ENCODE data around the gene ASRGL1. TPM values are rescaled to one million over a fixed set of nuclear protein-coding genes. Genes with fewer than 3 reads are reported as not detected.
"Not testable (repeated sequence)": the region's sequence is repeated elsewhere in the genome, so short reads cannot be mapped to it uniquely, and the experiment has no call there.

The ASRGL1 gene
- total RNA-seq, 1 donor from 2014 or later = 3.2 TPM

DNA sequence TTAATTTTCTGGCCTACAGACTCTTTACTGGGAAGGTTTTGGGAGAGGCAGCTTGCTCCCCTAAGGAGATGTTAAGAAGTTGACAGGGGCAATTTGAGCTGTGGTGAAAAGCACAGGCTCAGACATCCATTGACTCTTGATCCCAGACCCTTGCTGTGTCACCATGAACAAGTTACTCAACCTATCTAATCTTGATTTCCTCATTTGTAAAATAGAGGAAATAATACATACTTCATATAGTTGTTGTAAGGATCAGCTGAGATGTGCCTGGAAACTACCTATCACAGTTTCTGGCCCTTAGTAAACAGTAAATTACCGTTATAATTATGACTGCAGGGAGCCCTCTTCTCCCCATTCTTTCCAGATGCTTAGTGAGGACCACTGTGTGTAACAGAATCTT, 21.8 kb upstream of the ASRGL1 start:
- Mint-ChIP-seq H3K4me3 (ENCODE audit: unreplicated experiment) (no peak overlapping the region), H3K27me3 (ENCODE audit: low read depth, unreplicated experiment) (peaks cover 32% of the 10 kb centered on the region), H3K27ac (ENCODE audit: unreplicated experiment) (no peak overlapping the region), H3K9me3 (ENCODE audit: unreplicated experiment) (no peaks in the 10 kb centered on the region), H3K4me1 (ENCODE audit: low read depth, unreplicated experiment) (no peaks in the 10 kb centered on the region), H3K36me3 (ENCODE audit: low read depth, unreplicated experiment) (no peaks in the 10 kb centered on the region)
- no peak for FAIRE-seq
- Histone ChIP-seq H3K4me3 (ENCODE audit: insufficient read depth, low read depth, low read length) (no peak overlapping the region), H2AFZ (ENCODE audit: low read depth, low read length) (no peak overlapping the region), H3K79me2 (ENCODE audit: insufficient read depth, low read length) (no peaks in the 10 kb centered on the region), H4K20me1 (ENCODE audit: insufficient read depth, low read length) (no peaks in the 10 kb centered on the region), H3K27me3 (ENCODE audit: insufficient read depth, low read length) (peaks cover 5% of the 10 kb centered on the region), H3K4me1 (ENCODE audit: insufficient read depth, low read length) (no peaks in the 10 kb centered on the region), H3K4me2 (ENCODE audit: low read length) (no peak overlapping the region), H3K27ac (ENCODE audit: low read depth, low read length) (no peak overlapping the region), H3K9ac (ENCODE audit: low read length) (no peak overlapping the region), H3K36me3 (ENCODE audit: insufficient read depth, low read length) (no peaks in the 10 kb centered on the region), H3K9me3 (ENCODE audit: insufficient read depth, low read depth, low read length) (no peaks in the 10 kb centered on the region)
- TF ChIP-seq CTCF (IDR thresholded peaks at IDR 0.05; ENCODE audit: insufficient read depth, low read depth, low read length) = no peak
- no peak for TF ChIP-seq EZH2 (IDR thresholded peaks at IDR 0.05; ENCODE audit: insufficient read depth, low read length)
- DNase-seq (ENCODE audit: low read depth) = no peak

DNA sequence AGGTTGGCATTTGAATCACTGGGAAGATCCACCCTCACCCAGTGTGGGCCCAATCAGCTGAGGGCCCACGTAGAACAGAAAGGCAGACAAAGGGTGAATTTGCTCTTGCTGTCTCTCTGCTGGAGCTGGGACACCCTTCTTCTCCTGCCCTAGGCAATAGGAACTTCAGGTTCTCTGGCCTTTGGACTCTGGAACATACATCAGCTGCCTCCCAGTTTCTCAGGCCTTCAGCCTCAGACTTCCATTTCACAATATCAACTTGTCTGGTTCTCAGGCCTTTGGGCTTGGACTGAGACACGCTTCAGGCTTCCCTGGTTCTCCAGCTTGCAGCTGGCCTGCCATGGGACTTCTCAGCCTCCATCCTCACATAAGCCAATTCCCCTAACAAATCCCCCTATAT, 14.7 kb upstream of the ASRGL1 start:
- TF ChIP-seq CTCF (IDR thresholded peaks at IDR 0.05; ENCODE audit: insufficient read depth, low read depth, low read length) (no peak), EZH2 (IDR thresholded peaks at IDR 0.05; ENCODE audit: insufficient read depth, low read length) (no peak)
- Histone ChIP-seq H3K36me3 (ENCODE audit: insufficient read depth, low read length) (no peaks in the 10 kb centered on the region), H3K9ac (ENCODE audit: low read length) (no peak overlapping the region), H3K4me2 (ENCODE audit: low read length) (no peak overlapping the region), H3K9me3 (ENCODE audit: insufficient read depth, low read depth, low read length) (no peaks in the 10 kb centered on the region), H3K4me1 (ENCODE audit: insufficient read depth, low read length) (no peaks in the 10 kb centered on the region), H3K4me3 (ENCODE audit: insufficient read depth, low read depth, low read length) (no peak overlapping the region), H4K20me1 (ENCODE audit: insufficient read depth, low read length) (no peaks in the 10 kb centered on the region), H3K27me3 (ENCODE audit: insufficient read depth, low read length) (no peaks in the 10 kb centered on the region), H3K79me2 (ENCODE audit: insufficient read depth, low read length) (no peaks in the 10 kb centered on the region), H2AFZ (ENCODE audit: low read depth, low read length) (no peak overlapping the region), H3K27ac (ENCODE audit: low read depth, low read length) (no peak overlapping the region)
- H3K4me1 Mint-ChIP-seq (ENCODE audit: low read depth, unreplicated experiment) = no peaks in the 10 kb centered on the region
- no peak for FAIRE-seq
- no peak overlapping the region for H3K4me3 Mint-ChIP-seq (ENCODE audit: unreplicated experiment)
- no peak for DNase-seq (ENCODE audit: low read depth)
- H3K9me3 Mint-ChIP-seq (ENCODE audit: unreplicated experiment) = peaks cover 1% of the 10 kb centered on the region
- no peak overlapping the region for H3K27ac Mint-ChIP-seq (ENCODE audit: unreplicated experiment)
- H3K36me3 Mint-ChIP-seq (ENCODE audit: low read depth, unreplicated experiment) = no peaks in the 10 kb centered on the region
- H3K27me3 Mint-ChIP-seq (ENCODE audit: low read depth, unreplicated experiment) = no peaks in the 10 kb centered on the region

DNA sequence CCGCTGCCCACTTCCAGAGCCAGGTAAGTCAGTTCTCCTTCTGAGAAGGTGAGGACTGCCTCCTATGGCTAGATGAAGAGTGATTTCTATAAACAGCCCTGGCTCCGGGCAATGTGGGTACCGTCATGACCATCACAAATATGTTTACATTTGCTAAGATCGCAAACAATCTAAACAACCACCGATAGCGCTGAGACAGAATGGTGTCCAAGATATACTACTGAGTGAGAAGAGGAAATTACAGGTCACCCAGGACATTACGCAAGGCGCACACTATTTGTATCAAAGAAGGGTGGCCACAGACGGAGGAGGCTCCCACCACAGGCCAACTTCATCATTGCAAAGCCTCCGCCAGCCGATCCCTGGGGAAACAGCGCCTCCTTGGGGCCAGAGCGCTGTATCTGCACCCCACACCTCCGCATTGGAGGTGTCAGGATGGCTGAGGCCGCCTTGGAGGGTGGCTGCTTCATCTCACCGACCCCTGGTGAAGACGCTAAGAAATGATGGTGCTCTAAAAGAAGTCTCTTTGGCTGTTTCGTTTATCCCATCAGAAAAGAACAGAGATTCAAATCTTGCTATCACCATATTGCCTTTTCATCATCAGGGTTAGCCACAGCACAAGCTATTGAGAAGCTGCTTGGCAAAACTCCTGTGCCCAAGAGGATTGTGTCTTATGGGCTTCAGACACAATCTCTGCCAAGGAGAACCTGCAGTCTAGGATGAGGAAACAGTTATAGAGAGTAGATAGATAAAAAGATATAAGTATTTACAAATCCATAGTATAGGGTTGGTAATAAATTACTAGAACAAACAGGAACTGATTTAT, 12.3 kb upstream of the ASRGL1 start:
- Histone ChIP-seq H3K79me2 (ENCODE audit: insufficient read depth, low read length) (no peaks in the 10 kb centered on the region), H3K9ac (ENCODE audit: low read length) (no peak overlapping the region), H3K27me3 (ENCODE audit: insufficient read depth, low read length) (no peaks in the 10 kb centered on the region), H3K27ac (ENCODE audit: low read depth, low read length) (no peak overlapping the region), H3K4me2 (ENCODE audit: low read length) (no peak overlapping the region), H2AFZ (ENCODE audit: low read depth, low read length) (no peak overlapping the region), H3K36me3 (ENCODE audit: insufficient read depth, low read length) (no peaks in the 10 kb centered on the region), H4K20me1 (ENCODE audit: insufficient read depth, low read length) (no peaks in the 10 kb centered on the region), H3K4me3 (ENCODE audit: insufficient read depth, low read depth, low read length) (no peak overlapping the region), H3K9me3 (ENCODE audit: insufficient read depth, low read depth, low read length) (no peaks in the 10 kb centered on the region), H3K4me1 (ENCODE audit: insufficient read depth, low read length) (no peaks in the 10 kb centered on the region)
- Mint-ChIP-seq H3K9me3 (ENCODE audit: unreplicated experiment) (peaks cover 1% of the 10 kb centered on the region), H3K4me1 (ENCODE audit: low read depth, unreplicated experiment) (no peaks in the 10 kb centered on the region), H3K27ac (ENCODE audit: unreplicated experiment) (no peak overlapping the region), H3K4me3 (ENCODE audit: unreplicated experiment) (no peak overlapping the region), H3K27me3 (ENCODE audit: low read depth, unreplicated experiment) (no peaks in the 10 kb centered on the region), H3K36me3 (ENCODE audit: low read depth, unreplicated experiment) (no peaks in the 10 kb centered on the region)
- FAIRE-seq = no peak
- no peak for DNase-seq (ENCODE audit: low read depth)
- TF ChIP-seq EZH2 (IDR thresholded peaks at IDR 0.05; ENCODE audit: insufficient read depth, low read length) = no peak
- peak; percentile 31 for TF ChIP-seq CTCF (IDR thresholded peaks at IDR 0.05; ENCODE audit: insufficient read depth, low read depth, low read length)

DNA sequence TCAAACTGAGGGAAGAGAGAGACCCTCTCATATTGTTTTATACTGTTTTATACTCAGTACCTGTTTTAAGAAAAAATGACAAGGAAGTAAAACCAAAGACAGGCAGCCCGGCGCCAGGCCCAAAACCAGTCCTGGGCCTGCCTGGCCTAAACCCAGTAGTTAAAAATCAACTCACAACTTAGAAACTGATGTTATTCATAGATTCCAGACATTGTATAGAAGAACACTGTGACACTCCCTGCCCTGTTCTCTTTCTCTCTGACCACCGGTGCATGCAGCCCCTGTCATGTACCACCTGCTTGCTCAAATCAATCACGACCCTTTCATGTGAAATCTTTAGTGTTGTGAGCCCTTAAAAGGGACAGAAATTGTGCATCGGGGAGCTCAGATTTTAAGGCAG, 11.5 kb upstream of the ASRGL1 start:
- H4K20me1 ChIP-seq (ENCODE audit: insufficient read depth, low read length); H3K9me3 ChIP-seq (ENCODE audit: insufficient read depth, low read depth, low read length); H3K4me1 ChIP-seq (ENCODE audit: insufficient read depth, low read length); H3K36me3 Mint-ChIP-seq (ENCODE audit: low read depth, unreplicated experiment); H3K79me2 ChIP-seq (ENCODE audit: insufficient read depth, low read length); H3K27me3 ChIP-seq (ENCODE audit: insufficient read depth, low read length); H3K4me3 Mint-ChIP-seq (ENCODE audit: unreplicated experiment); H3K4me1 Mint-ChIP-seq (ENCODE audit: low read depth, unreplicated experiment); H3K27ac ChIP-seq (ENCODE audit: low read depth, low read length); H3K27me3 Mint-ChIP-seq (ENCODE audit: low read depth, unreplicated experiment); H2AFZ ChIP-seq (ENCODE audit: low read depth, low read length); H3K9ac ChIP-seq (ENCODE audit: low read length); FAIRE-seq; DNase-seq (ENCODE audit: low read depth); H3K36me3 ChIP-seq (ENCODE audit: insufficient read depth, low read length); H3K27ac Mint-ChIP-seq (ENCODE audit: unreplicated experiment); H3K4me2 ChIP-seq (ENCODE audit: low read length); H3K9me3 Mint-ChIP-seq (ENCODE audit: unreplicated experiment); H3K4me3 ChIP-seq (ENCODE audit: insufficient read depth, low read depth, low read length): not testable (repeated sequence)

Measured in astrocyte (in vitro differentiated cells and primary cell).